Amniotic epithelial cell (primary cell): Measurements from ENCODE around the gene FHOD1.
A peak's percentile ranks its signal among the peaks of the same experiment; 100 is the strongest.

Source experiments
- DNase-seq: peaks from one replicate; pipeline ENCODE4 v3.0.0-alpha.2; 2010; ENCODE audit warnings: low read depth

Gene FHOD1

GRCh38 chr16:67277294-67277998 lies 30.2 kb upstream of the FHOD1 start:
- DNase-seq, result peak; percentile 99

- no peak for DNase-seq
Observed at GRCh38 chr16:67275321-67275720, 28.0 kb upstream of the FHOD1 start.

GRCh38 chr16:67271446-67271845 lies 24.2 kb upstream of the FHOD1 start:
- no peak for DNase-seq

GRCh38 chr16:67270931-67271338 lies 23.7 kb upstream of the FHOD1 start:
- DNase-seq, result no peak

GRCh38 chr16:67269766-67270165 lies 22.5 kb upstream of the FHOD1 start:
- peak; percentile 56 for DNase-seq

GRCh38 chr16:67268136-67268579 lies 20.9 kb upstream of the FHOD1 start:
- DNase-seq, result peak; percentile 95

- no peak for DNase-seq
Observed at GRCh38 chr16:67265834-67266233, 18.6 kb upstream of the FHOD1 start.

DNA sequence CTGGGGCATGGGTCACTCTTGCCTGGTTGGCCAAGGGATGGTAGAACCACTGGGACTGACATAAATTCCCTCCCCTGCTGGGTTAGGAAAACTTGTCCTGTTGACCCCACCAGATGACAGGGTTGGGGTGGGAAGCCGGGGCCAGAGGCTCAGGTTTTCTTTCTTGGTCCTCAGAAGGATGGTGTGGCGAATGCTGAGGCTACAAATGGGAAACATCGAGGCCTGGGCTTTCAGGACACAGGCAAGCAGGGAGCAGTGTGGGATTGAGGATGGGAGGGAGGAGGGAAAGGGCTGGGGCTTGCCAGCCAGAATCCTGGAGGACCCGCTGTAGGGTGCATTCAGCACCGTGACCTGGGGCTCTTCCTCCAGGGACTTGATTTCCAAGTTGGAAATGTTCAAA lies 17.6 kb upstream of the FHOD1 start:
- DNase-seq, result no peak

- DNase-seq, result no peak
Observed at GRCh38 chr16:67264277-67264676, 17.0 kb upstream of the FHOD1 start.

DNA sequence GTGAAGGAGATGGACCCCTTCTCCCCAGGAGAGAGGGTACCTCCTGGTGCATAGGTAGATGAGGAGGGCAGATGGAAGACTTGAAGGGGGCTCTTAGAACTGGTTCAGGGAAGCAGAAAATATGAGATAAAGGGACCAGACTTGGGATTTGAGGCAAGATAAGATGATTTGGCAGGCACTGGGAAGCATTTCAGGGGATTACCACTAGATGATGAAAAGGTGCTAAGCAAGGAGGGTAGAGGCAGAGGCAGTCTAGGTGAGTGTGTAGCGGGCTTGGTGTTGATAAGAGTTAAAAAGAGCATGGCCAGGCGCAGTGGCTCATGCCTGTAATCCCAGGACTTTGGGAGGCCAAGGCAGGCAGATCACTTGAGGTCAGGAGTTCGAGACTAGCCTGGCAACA lies 15.9 kb upstream of the FHOD1 start:
- DNase-seq, result no peak

DNA sequence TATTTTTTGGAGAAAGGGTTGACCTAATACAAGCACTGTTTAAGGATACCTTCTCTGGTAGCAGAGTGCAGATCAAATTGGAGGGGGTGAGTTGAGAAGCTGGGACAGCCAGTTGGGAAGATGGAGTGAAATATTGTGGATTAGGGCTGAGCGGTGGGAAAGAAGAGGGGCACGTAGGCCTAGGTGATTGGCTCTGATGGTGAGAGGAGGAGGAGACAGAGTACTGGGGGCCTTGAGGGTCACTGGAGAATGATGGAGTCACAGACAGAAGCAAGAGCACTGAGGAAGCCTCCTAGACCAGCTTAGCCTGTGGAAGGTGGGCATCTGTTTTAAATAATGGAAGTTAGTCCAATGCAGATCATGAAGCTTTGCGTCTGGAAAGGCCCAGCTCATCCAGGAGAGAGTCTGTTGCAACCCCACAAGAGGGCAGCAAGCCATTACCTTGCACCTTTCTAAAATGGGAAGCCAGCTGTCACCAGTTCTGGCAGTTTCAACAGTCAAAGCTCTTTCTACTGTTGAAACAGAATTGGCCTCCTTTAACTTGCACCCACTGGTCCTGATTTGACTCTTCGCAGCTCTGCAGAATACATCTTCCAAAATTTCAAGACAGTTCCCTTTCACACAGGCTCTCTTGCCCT lies 13.3 kb upstream of the FHOD1 start:
- peak; percentile 51 for DNase-seq

- DNase-seq, result no peak
Observed at GRCh38 chr16:67259705-67260104, 12.4 kb upstream of the FHOD1 start.

- DNase-seq, result no peak
Observed at GRCh38 chr16:67258161-67258835, 11.0 kb upstream of the FHOD1 start.

DNA sequence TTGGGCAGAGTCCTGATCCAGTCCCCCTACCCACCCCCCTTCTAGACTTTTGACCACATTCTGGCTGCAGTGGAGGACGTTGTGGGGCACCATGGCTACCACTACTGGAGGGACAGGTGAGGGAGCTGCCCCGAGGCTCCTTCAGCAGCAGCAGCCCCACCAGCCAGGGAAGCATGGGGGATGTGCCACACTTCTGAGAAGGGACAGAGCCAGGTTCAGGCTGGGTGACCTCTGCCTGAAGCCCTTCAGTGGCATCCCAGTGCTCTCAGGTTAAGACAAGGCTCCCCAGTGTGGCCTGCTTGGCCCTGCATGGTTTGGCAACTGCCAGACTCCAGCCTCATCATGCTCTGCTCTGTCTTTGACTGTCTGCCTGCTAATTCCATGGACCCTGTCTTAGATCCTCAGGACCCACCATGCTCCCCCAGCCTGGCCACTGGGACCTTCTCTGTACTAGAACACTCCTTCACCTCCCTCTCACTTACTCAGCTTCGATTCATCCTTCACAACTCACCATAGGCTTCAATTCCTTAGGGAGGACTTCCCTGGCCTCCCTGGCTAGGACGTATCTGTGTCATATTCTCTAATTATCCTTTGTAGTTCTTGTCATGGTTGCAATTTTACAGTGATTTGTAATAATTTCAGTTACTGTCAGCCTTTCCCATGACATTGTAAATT lies 10.3 kb upstream of the FHOD1 start:
- no peak for DNase-seq

DNA sequence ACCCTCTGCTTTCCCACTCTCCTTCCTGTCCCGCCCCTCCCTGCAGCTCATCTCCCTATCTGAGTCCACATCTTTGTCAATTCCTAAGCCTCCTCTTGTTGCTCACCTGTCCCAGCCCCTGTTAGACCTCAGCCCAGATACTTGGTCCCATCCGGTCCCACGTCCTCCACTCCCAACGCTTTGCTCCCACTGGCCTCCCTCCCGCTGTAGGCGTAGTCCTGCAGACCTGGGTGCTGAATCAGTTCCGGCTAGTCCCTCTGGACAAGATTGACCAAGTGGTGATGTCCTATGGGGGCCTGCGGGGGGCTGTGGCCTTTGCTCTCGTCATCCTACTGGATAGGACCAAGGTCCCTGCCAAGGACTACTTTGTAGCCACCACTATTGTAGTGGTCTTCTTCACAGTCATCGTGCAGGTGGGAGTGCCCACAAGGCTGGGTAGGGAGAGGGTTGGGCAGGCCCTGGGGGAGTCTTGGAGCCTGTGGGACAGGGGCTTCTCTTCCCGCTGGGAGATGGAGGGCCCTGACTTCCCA lies 9.5 kb upstream of the FHOD1 start:
- no peak for DNase-seq

DNA sequence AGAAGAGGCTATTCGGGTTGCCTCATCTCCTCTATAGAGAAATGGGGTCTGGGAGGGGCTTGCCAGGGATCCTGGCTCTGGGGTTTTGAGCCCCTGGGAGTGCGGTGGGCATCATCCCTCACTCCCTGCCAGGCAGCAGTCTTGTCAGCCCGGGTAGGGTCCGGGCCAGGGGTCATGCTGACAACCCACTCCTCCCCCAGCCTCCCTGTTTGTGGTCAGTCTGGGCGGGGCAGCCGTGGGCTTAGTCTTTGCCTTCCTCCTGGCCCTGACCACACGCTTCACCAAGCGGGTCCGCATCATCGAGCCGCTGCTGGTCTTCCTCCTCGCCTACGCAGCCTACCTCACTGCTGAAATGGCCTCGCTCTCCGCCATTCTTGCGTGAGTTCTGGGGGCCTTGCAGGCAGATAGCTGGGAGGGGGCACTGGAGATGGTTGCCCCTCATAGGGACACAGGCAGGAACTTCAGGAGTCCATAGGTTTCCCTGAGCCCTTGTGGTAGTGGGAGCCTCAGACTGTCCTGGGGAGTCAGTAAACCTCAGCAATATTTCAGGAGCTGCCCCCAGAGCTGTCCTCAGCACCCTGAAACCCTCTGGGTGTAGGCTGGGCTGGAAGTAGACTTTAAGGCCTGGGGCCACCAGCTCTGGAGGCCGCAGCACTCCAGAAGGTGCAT lies 8.4 kb upstream of the FHOD1 start:
- no peak for DNase-seq

GRCh38 chr16:67254801-67255552 lies 7.7 kb upstream of the FHOD1 start:
- DNase-seq, result no peak

GRCh38 chr16:67252609-67253497 lies 5.6 kb upstream of the FHOD1 start:
- DNase-seq, result no peak

DNA sequence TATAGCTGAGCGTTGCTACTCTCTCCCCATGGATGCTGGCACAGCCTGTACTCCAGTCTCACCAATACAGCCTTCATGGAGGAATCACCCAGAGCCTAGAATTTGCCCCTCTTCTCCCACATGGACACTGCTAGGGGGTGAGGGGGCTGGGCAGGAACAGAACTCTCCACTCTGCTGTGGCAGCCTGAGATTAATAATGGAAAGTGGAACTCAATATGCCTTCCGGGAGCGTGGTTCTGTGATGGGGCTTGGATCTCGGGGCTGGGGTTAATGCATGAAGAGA lies 2.7 kb upstream of the FHOD1 start:
- no peak for DNase-seq
